ENCODE results near the gene PHRF1. TPM values are rescaled to one million over a fixed set of nuclear protein-coding genes. Genes with fewer than 3 reads are reported as not detected.
A peak's percentile ranks its signal among the peaks of the same experiment; 100 is the strongest.

Gene PHRF1
- total RNA-seq, 2 experiments from 2014 or later = 60.2 to 62.0 TPM

- CTCF ChIA-PET = interaction anchor here (0.7 kb wide), 1 partner anchor 190 kb away, joined by 3 read pairs; no protein-coding TSS in a partner anchor
- DNase-seq (no peak), ATAC-seq (no peak)
- Mint-ChIP-seq H3K9me3 (ENCODE audit: low read depth) (no peaks in the 10 kb centered on the region), H3K27ac (no peak overlapping the region), H3K4me1 (peaks cover 51% of the 10 kb centered on the region), H3K27me3 (no peaks in the 10 kb centered on the region), H3K4me3 (no peak overlapping the region), H3K36me3 (peaks cover 57% of the 10 kb centered on the region)
Measured at GRCh38 chr11:592501-592900, 16.2 kb downstream of the PHRF1 start.

GRCh38 chr11:592918-593317 is 16.6 kb downstream of the PHRF1 start:
- no peak overlapping the region for H3K4me3 Mint-ChIP-seq
- no peaks in the 10 kb centered on the region for H3K9me3 Mint-ChIP-seq (ENCODE audit: low read depth)
- H3K27me3 Mint-ChIP-seq = no peaks in the 10 kb centered on the region
- ATAC-seq (no peak), DNase-seq (no peak)
- peak overlapping the region; percentile 40 for H3K27ac Mint-ChIP-seq
- H3K36me3 Mint-ChIP-seq = peaks cover 55% of the 10 kb centered on the region
- CTCF ChIA-PET = no interaction called here
- H3K4me1 Mint-ChIP-seq = peaks cover 47% of the 10 kb centered on the region

GRCh38 chr11:593347-593746 is 17.1 kb downstream of the PHRF1 start:
- no peaks in the 10 kb centered on the region for H3K9me3 Mint-ChIP-seq (ENCODE audit: low read depth)
- H3K36me3 Mint-ChIP-seq = peaks cover 54% of the 10 kb centered on the region
- CTCF ChIA-PET = no interaction called here
- no peak for DNase-seq
- H3K4me1 Mint-ChIP-seq = peaks cover 43% of the 10 kb centered on the region
- H3K27me3 Mint-ChIP-seq = no peaks in the 10 kb centered on the region
- no peak for ATAC-seq
- H3K4me3 Mint-ChIP-seq = no peak overlapping the region
- H3K27ac Mint-ChIP-seq = peak overlapping the region; percentile 40

GRCh38 chr11:595400-595799 is 19.1 kb downstream of the PHRF1 start:
- Mint-ChIP-seq H3K27me3 (no peaks in the 10 kb centered on the region), H3K4me1 (peaks cover 28% of the 10 kb centered on the region), H3K4me3 (no peak overlapping the region), H3K27ac (peak overlapping the region; percentile 79), H3K36me3 (peaks cover 47% of the 10 kb centered on the region), H3K9me3 (ENCODE audit: low read depth) (no peaks in the 10 kb centered on the region)
- ATAC-seq (no peak), DNase-seq (no peak)
- CTCF ChIA-PET = interaction anchor here (1.0 to 1.6 kb wide), 3 partner anchors 8 to 40 kb away, joined by 3 to 8 read pairs (median 6); no protein-coding TSS in a partner anchor

GRCh38 chr11:596374-596773 is 20.1 kb downstream of the PHRF1 start:
- CTCF ChIA-PET = interaction anchor here (1.0 to 1.6 kb wide), 2 partner anchors 9 to 41 kb away, joined by 6 to 8 read pairs; no protein-coding TSS in a partner anchor
- no peaks in the 10 kb centered on the region for H3K9me3 Mint-ChIP-seq (ENCODE audit: low read depth)
- peak overlapping the region; percentile 4 for H3K4me3 Mint-ChIP-seq
- H3K27ac Mint-ChIP-seq = peak overlapping the region; percentile 79
- peaks cover 28% of the 10 kb centered on the region for H3K4me1 Mint-ChIP-seq
- DNase-seq = peak; percentile 82
- peak; percentile 50 for ATAC-seq
- H3K27me3 Mint-ChIP-seq = no peaks in the 10 kb centered on the region
- H3K36me3 Mint-ChIP-seq = peaks cover 45% of the 10 kb centered on the region

GRCh38 chr11:597166-597725 is 21.0 kb downstream of the PHRF1 start:
- ATAC-seq (no peak), DNase-seq (no peak)
- Mint-ChIP-seq H3K4me1 (peaks cover 28% of the 10 kb centered on the region), H3K4me3 (no peak overlapping the region), H3K27ac (peak overlapping the region; percentile 61), H3K27me3 (no peaks in the 10 kb centered on the region), H3K9me3 (ENCODE audit: low read depth) (no peaks in the 10 kb centered on the region), H3K36me3 (peaks cover 47% of the 10 kb centered on the region)
- CTCF ChIA-PET = no interaction called here

- no peaks in the 10 kb centered on the region for H3K9me3 Mint-ChIP-seq (ENCODE audit: low read depth)
- H3K4me3 Mint-ChIP-seq = no peak overlapping the region
- no peaks in the 10 kb centered on the region for H3K27me3 Mint-ChIP-seq
- DNase-seq (no peak), ATAC-seq (no peak)
- H3K27ac Mint-ChIP-seq = no peak overlapping the region
- CTCF ChIA-PET = no interaction called here
- H3K36me3 Mint-ChIP-seq = peaks cover 39% of the 10 kb centered on the region
- H3K4me1 Mint-ChIP-seq = peaks cover 28% of the 10 kb centered on the region
Measured at GRCh38 chr11:598005-598680, 21.9 kb downstream of the PHRF1 start.

GRCh38 chr11:601573-602245 is 25.4 kb downstream of the PHRF1 start:
- Mint-ChIP-seq H3K36me3 (peaks cover 36% of the 10 kb centered on the region), H3K4me3 (no peak overlapping the region), H3K9me3 (ENCODE audit: low read depth) (no peaks in the 10 kb centered on the region), H3K4me1 (peaks cover 5% of the 10 kb centered on the region), H3K27ac (no peak overlapping the region), H3K27me3 (no peaks in the 10 kb centered on the region)
- ATAC-seq = no peak
- DNase-seq = no peak
- CTCF ChIA-PET = no interaction called here

GRCh38 chr11:603154-603553 is 26.9 kb downstream of the PHRF1 start:
- Mint-ChIP-seq H3K27ac (no peak overlapping the region), H3K36me3 (peaks cover 35% of the 10 kb centered on the region), H3K4me1 (no peaks in the 10 kb centered on the region), H3K9me3 (ENCODE audit: low read depth) (no peaks in the 10 kb centered on the region), H3K4me3 (no peak overlapping the region), H3K27me3 (no peaks in the 10 kb centered on the region)
- ATAC-seq (no peak), DNase-seq (no peak)
- CTCF ChIA-PET = interaction anchor here (0.9 to 1.4 kb wide), 2 partner anchors 9 to 120 kb away, joined by 3 to 6 read pairs; no protein-coding TSS in a partner anchor

GRCh38 chr11:605286-606129 is 29.2 kb downstream of the PHRF1 start:
- no peaks in the 10 kb centered on the region for H3K4me1 Mint-ChIP-seq
- H3K27me3 Mint-ChIP-seq = no peaks in the 10 kb centered on the region
- CTCF ChIA-PET = interaction anchor here (1.6 kb wide), 1 partner anchor 50 kb away, joined by 5 read pairs; no protein-coding TSS in a partner anchor
- DNase-seq (no peak), ATAC-seq (no peak)
- no peaks in the 10 kb centered on the region for H3K9me3 Mint-ChIP-seq (ENCODE audit: low read depth)
- peaks cover 29% of the 10 kb centered on the region for H3K36me3 Mint-ChIP-seq
- no peak overlapping the region for H3K4me3 Mint-ChIP-seq
- no peak overlapping the region for H3K27ac Mint-ChIP-seq

- ATAC-seq (no peak), DNase-seq (no peak)
- peaks cover 3% of the 10 kb centered on the region for H3K4me1 Mint-ChIP-seq
- no peak overlapping the region for H3K4me3 Mint-ChIP-seq
- CTCF ChIA-PET = interaction anchor here (1.6 kb wide), 1 partner anchor 51 kb away, joined by 5 read pairs; no protein-coding TSS in a partner anchor
- no peaks in the 10 kb centered on the region for H3K9me3 Mint-ChIP-seq (ENCODE audit: low read depth)
- no peak overlapping the region for H3K27ac Mint-ChIP-seq
- H3K36me3 Mint-ChIP-seq = peaks cover 34% of the 10 kb centered on the region
- H3K27me3 Mint-ChIP-seq = no peaks in the 10 kb centered on the region
Measured at GRCh38 chr11:606245-606644, 30.0 kb downstream of the PHRF1 start.

GRCh38 chr11:607020-607780 is 30.9 kb downstream of the PHRF1 start:
- H3K27ac Mint-ChIP-seq = no peak overlapping the region
- no peak overlapping the region for H3K4me3 Mint-ChIP-seq
- DNase-seq (no peak), ATAC-seq (no peak)
- peaks cover 4% of the 10 kb centered on the region for H3K4me1 Mint-ChIP-seq
- no peaks in the 10 kb centered on the region for H3K27me3 Mint-ChIP-seq
- H3K9me3 Mint-ChIP-seq (ENCODE audit: low read depth) = no peaks in the 10 kb centered on the region
- H3K36me3 Mint-ChIP-seq = peaks cover 35% of the 10 kb centered on the region
- CTCF ChIA-PET = interaction anchor here (1.6 kb wide), 1 partner anchor 52 kb away, joined by 5 read pairs; no protein-coding TSS in a partner anchor

All from activated CD8-positive, alpha-beta memory T cell treated with anti-CD3 and anti-CD28 coated beads, Interleukin-2, amount 10 ng/mL, durations not matched to agents 7 days and 5 days (primary cell).